ENCODE measurements around the gene CHMP1B.

GRCh38 chr18:11810379-11810778 lies 40.8 kb upstream of the CHMP1B start:
- TF ChIP-seq CTCF (IDR thresholded peaks at IDR 0.05; ENCODE audit: low read depth, low read length) (no peak), EZH2phosphoT487 (IDR thresholded peaks at IDR 0.05; ENCODE audit: low read depth) (no peak)
